ENCODE data around the gene LAMA3.

Gene LAMA3

DNA sequence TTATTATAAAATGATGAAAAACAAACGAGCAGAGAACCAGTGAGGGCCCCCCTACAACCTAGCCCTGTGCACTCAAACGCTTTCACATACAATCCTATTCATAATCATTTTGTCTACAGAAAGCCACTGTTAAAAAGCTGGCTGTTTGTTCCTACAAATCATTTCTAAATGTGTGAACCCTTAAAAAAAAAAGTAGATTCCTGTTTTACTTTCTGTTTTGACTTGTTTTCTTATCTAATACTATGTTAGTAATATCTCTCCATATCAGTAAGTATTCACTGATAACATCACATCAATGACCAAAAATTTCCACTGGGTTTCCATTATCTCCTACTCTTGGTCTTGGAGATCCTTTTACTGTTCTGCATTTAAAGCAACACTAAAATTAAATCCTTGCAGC is 196.5 kb downstream of the LAMA3 start:
- H3K9me3 Mint-ChIP-seq: no peaks in the 10 kb centered on the region
- peaks cover 4% of the 10 kb centered on the region for H3K36me3 Mint-ChIP-seq (ENCODE audit: low read depth)
- H3K4me1 Mint-ChIP-seq (ENCODE audit: low read depth): peaks cover 13% of the 10 kb centered on the region
- H3K27me3 Mint-ChIP-seq (ENCODE audit: low read depth): peaks cover 4% of the 10 kb centered on the region
- no peak overlapping the region for H3K27ac Mint-ChIP-seq
- H3K4me3 Mint-ChIP-seq: peak overlapping the region; percentile 15

DNA sequence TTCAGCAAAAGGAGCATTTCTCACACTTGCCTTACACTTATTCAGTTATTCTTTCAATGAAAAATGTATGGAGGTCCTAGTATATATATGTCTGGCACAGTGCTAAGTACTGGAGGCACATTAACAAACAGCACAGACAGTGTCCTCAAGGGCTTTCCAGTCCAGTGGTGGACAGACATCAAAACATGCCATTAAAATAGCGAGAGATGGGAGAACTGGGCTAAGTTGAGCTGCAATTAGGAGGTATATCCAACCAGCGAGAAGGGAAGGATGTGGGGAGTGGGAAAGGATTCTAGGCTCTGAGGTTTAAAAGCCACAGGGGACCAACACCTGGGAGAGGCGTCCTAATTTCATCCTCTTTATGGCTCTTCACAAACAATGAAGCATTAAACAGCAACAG is 197.8 kb downstream of the LAMA3 start:
- H3K9me3 Mint-ChIP-seq: no peaks in the 10 kb centered on the region
- H3K4me3 Mint-ChIP-seq: no peak overlapping the region
- H3K4me1 Mint-ChIP-seq (ENCODE audit: low read depth): peaks cover 13% of the 10 kb centered on the region
- H3K27me3 Mint-ChIP-seq (ENCODE audit: low read depth): peaks cover 4% of the 10 kb centered on the region
- H3K27ac Mint-ChIP-seq: no peak overlapping the region
- peaks cover 4% of the 10 kb centered on the region for H3K36me3 Mint-ChIP-seq (ENCODE audit: low read depth)

DNA sequence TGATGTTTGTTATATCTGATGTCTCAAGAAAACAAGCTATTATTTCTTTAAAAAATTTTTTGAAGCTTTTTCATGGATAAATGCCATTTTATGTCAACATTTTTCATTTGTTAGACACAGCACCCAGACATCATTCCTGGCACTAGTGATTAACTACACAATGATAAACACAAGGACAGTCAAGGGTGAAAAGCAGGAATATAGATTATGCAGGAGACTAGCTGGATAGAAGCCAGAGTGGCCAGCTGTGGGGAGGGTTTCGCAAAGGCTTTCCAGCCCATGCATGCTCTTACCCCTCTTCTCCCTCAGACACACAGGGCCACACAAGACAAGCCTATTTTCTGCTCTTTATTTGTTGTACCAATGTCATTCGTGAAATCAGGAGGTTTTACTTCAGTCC is 198.2 kb downstream of the LAMA3 start:
- Mint-ChIP-seq H3K4me1 (ENCODE audit: low read depth) (peaks cover 13% of the 10 kb centered on the region), H3K4me3 (no peak overlapping the region), H3K9me3 (no peaks in the 10 kb centered on the region), H3K36me3 (ENCODE audit: low read depth) (peaks cover 4% of the 10 kb centered on the region), H3K27me3 (ENCODE audit: low read depth) (peaks cover 4% of the 10 kb centered on the region), H3K27ac (no peak overlapping the region)

DNA sequence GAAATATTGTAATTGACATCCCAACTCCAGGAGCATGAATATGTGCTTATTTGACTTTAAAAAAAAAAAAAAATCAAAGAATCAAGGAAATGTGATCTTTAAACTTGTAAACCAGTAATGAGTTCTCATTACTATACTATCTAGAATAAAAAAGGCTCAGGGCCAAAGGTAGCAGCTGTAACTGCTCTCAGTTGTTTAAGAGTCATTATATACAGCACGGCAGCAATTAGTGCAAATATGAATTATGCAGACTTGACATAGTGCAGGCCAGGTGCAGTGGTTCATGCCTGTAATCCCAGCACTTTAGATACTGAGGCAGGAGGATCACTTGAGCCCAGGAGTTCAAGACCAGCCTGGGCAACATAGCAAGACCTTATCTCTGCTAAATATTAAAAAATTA is 199.6 kb downstream of the LAMA3 start:
- H3K27me3 Mint-ChIP-seq (ENCODE audit: low read depth): peaks cover 6% of the 10 kb centered on the region
- no peak overlapping the region for H3K27ac Mint-ChIP-seq
- no peak overlapping the region for H3K4me3 Mint-ChIP-seq
- no peaks in the 10 kb centered on the region for H3K9me3 Mint-ChIP-seq
- peaks cover 4% of the 10 kb centered on the region for H3K36me3 Mint-ChIP-seq (ENCODE audit: low read depth)
- peaks cover 13% of the 10 kb centered on the region for H3K4me1 Mint-ChIP-seq (ENCODE audit: low read depth)

DNA sequence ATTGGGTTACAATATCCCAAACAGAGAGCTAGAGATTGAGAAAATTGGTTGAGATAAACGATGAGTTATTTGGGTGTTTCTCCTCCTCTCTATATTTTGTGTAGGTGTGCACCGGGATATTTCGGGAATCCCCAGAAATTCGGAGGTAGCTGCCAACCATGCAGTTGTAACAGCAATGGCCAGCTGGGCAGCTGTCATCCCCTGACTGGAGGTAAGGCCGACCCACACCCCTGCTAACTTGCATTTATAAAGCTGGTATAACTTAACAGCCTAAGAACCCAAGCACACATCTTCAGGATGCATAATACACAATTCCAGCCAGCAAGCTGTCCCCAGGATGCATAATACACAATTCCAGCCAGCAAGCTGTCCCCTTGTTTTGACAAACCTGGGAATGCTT is 200.7 kb downstream of the LAMA3 start:
- H3K4me3 Mint-ChIP-seq: no peak overlapping the region
- H3K36me3 Mint-ChIP-seq (ENCODE audit: low read depth): peaks cover 4% of the 10 kb centered on the region
- H3K9me3 Mint-ChIP-seq: no peaks in the 10 kb centered on the region
- H3K27me3 Mint-ChIP-seq (ENCODE audit: low read depth): peaks cover 8% of the 10 kb centered on the region
- H3K4me1 Mint-ChIP-seq (ENCODE audit: low read depth): peaks cover 13% of the 10 kb centered on the region
- no peak overlapping the region for H3K27ac Mint-ChIP-seq

DNA sequence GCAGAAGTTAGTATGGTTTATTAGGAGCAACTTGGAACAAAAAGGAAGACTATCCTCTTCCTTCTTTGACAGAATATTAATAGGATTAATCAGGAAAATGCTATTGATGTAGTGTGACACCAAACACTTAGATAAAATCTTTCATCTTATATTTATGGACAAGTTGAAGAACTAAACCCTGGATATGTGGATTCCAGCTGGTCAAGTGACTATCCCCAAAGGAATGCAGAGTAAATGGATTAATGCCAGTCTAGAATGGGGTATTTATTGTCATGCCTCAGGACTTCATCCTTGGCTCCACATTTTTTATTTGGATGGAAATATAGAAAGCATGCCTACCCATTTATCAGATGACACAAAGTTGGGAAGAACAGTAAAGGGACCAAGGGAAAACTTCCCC is 201.3 kb downstream of the LAMA3 start:
- no peak overlapping the region for H3K27ac Mint-ChIP-seq
- H3K4me3 Mint-ChIP-seq: no peak overlapping the region
- H3K27me3 Mint-ChIP-seq (ENCODE audit: low read depth): peaks cover 8% of the 10 kb centered on the region
- H3K9me3 Mint-ChIP-seq: no peaks in the 10 kb centered on the region
- H3K4me1 Mint-ChIP-seq (ENCODE audit: low read depth): peaks cover 8% of the 10 kb centered on the region
- H3K36me3 Mint-ChIP-seq (ENCODE audit: low read depth): peaks cover 4% of the 10 kb centered on the region

DNA sequence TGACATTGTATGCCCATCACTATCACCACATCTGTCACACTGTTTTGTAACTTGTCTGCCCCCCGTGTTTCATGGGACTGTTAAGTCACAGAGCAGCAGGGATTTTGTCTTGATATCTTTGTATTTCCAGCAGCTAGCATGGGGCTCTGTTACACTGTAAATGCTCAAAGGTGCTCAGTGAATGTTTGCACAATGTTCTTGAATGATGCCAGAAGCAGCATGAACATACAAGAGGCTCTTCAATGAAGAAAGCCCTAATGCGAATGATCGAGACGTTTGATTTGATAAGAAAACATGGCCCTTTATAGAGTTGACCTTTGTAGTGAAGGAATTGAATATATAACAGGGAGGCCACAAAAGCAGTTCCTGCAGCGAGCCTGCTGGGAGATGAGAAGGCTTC is 204.4 kb downstream of the LAMA3 start:
- Mint-ChIP-seq H3K9me3 (no peaks in the 10 kb centered on the region), H3K27me3 (ENCODE audit: low read depth) (peaks cover 19% of the 10 kb centered on the region), H3K27ac (peak overlapping the region; percentile 41), H3K36me3 (ENCODE audit: low read depth) (no peaks in the 10 kb centered on the region), H3K4me3 (no peak overlapping the region), H3K4me1 (ENCODE audit: low read depth) (no peaks in the 10 kb centered on the region)

DNA sequence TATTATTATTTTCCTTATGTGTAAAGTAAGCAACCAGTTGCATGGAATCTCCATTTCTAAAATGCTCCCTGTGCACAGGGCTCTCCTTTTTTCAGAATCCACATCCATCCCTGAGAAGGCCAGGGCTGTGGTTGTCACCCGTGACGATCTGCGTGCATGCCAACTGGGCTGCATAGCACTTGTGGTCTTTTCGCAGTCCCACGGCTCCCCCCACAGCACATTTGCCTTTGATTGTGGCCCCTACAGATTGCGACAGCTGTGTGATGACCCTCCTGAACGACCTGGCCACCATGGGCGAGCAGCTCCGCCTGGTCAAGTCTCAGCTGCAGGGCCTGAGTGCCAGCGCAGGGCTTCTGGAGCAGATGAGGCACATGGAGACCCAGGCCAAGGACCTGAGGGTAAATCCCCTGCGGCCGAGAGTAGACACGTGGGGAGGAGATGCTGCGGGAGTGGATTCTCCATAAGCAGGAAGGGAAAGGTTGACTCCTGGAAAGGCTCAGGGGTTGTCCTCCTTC is 205.5 kb downstream of the LAMA3 start:
- H3K27ac Mint-ChIP-seq: no peak overlapping the region
- H3K9me3 Mint-ChIP-seq: no peaks in the 10 kb centered on the region

DNA sequence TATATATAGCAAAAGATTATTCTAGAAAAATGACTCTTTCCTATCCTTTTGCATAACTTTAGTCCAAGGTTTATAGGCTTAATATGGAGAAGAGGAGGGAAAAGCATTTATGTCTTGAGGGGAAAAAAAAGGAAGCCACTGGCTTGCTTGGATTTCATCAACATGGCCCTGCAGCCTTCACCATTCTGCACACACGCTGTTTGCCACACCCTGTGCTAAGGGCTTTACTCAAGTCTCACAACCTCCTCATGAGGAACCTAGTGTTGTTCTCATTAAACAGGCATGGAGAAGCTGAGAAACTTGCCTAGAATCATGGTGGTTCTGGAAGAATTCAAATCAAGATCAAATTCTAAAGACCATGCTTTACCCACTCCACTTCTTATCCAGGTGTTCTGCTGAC is 208.0 kb downstream of the LAMA3 start:
- no peak overlapping the region for H3K4me3 Mint-ChIP-seq
- peaks cover 25% of the 10 kb centered on the region for H3K27me3 Mint-ChIP-seq (ENCODE audit: low read depth)

More for the DNA sequence above, 205.5 kb downstream of the LAMA3 start:
- Mint-ChIP-seq H3K36me3 (ENCODE audit: low read depth) (no peaks in the 10 kb centered on the region), H3K27me3 (ENCODE audit: low read depth) (peaks cover 19% of the 10 kb centered on the region), H3K4me1 (ENCODE audit: low read depth) (no peaks in the 10 kb centered on the region), H3K4me3 (no peak overlapping the region)

DNA sequence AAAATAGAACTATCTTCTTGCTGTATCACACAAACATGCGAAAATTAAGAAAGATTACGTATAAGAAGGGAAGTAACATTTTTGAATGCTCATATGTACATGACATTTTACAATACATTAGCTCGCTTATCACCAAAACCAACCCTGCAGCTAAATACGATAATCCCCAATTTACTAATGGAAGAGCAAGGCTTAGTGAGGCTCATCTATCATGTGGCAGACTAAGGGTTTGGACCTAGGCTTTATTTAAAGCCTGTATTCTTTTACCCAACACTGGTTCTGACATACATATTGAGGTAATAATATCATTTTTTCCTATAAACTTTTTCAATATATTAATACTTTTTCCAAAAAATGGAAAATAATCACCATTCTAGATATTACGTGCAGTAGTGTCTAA is 208.5 kb downstream of the LAMA3 start:
- H3K4me1 Mint-ChIP-seq (ENCODE audit: low read depth): no peaks in the 10 kb centered on the region
- no peaks in the 10 kb centered on the region for H3K9me3 Mint-ChIP-seq
- H3K36me3 Mint-ChIP-seq (ENCODE audit: low read depth): no peaks in the 10 kb centered on the region
- H3K27ac Mint-ChIP-seq: no peak overlapping the region
- H3K4me3 Mint-ChIP-seq: no peak overlapping the region
- peaks cover 25% of the 10 kb centered on the region for H3K27me3 Mint-ChIP-seq (ENCODE audit: low read depth)

More for the DNA sequence above, 208.0 kb downstream of the LAMA3 start:
- Mint-ChIP-seq H3K36me3 (ENCODE audit: low read depth) (no peaks in the 10 kb centered on the region), H3K27ac (no peak overlapping the region), H3K9me3 (no peaks in the 10 kb centered on the region), H3K4me1 (ENCODE audit: low read depth) (no peaks in the 10 kb centered on the region)

DNA sequence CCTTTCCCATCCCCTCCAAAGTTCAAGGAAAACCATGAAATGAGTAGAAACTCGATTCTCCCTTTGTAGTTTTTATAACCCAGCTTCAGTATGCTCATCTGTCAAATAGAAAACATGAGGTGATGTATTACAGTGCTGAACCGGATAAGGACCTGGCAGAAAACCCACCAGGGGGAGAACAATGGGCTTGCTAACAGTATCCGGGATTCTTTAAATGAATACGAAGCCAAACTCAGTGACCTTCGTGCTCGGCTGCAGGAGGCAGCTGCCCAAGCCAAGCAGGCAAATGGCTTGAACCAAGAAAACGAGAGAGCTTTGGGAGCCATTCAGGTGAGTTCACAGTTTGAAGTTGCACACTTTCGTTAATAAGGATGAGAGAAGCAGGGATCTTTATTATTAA is 211.7 kb downstream of the LAMA3 start:
- no peaks in the 10 kb centered on the region for H3K9me3 Mint-ChIP-seq
- no peaks in the 10 kb centered on the region for H3K4me1 Mint-ChIP-seq (ENCODE audit: low read depth)
- H3K27ac Mint-ChIP-seq: no peak overlapping the region
- H3K36me3 Mint-ChIP-seq (ENCODE audit: low read depth): no peaks in the 10 kb centered on the region
- no peak overlapping the region for H3K4me3 Mint-ChIP-seq
- H3K27me3 Mint-ChIP-seq (ENCODE audit: low read depth): peaks cover 21% of the 10 kb centered on the region

DNA sequence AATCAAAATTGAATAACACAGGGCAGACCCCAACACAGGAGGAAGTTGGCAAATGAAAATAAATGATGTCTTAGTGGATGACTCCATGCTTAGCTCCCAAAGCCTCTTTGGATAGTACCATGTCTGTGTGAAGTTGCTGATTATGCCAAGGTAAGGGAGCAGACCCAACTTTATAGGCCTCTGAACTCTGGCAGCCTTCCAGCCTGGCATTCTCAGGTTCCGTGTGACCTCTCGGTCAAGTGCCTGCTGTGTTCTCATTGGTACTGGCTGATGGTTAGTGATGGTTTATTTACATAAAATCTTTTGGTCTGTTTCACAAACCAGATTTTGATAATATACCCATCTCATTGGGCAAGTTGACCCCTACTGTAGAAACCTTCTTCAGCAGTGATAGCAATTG is 213.1 kb downstream of the LAMA3 start:
- no peak overlapping the region for H3K27ac Mint-ChIP-seq
- H3K4me1 Mint-ChIP-seq (ENCODE audit: low read depth): no peaks in the 10 kb centered on the region
- peaks cover 14% of the 10 kb centered on the region for H3K27me3 Mint-ChIP-seq (ENCODE audit: low read depth)
- H3K9me3 Mint-ChIP-seq: no peaks in the 10 kb centered on the region
- no peak overlapping the region for H3K4me3 Mint-ChIP-seq
- H3K36me3 Mint-ChIP-seq (ENCODE audit: low read depth): no peaks in the 10 kb centered on the region

DNA sequence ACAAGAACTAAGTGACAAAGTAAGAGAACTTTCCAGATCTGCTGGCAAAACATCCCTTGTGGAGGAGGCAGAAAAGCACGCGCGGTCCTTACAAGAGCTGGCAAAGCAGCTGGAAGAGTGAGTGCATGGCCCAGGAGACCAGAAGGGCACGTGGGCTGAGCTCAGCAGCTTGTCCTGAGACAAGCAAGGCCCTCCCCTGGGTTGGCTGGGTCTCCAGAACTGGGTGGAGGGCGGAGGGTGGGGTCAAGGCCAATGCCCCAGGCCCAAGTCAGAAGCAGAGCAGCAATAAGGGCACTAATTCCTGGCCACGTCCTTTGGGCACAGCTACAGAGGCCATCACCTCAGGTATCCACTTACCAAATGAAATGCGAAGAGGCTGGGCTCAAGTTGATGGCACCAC is 214.7 kb downstream of the LAMA3 start:
- H3K27me3 Mint-ChIP-seq (ENCODE audit: low read depth): peaks cover 10% of the 10 kb centered on the region
- H3K9me3 Mint-ChIP-seq: no peaks in the 10 kb centered on the region
- H3K4me3 Mint-ChIP-seq: no peak overlapping the region
- H3K4me1 Mint-ChIP-seq (ENCODE audit: low read depth): no peaks in the 10 kb centered on the region
- H3K36me3 Mint-ChIP-seq (ENCODE audit: low read depth): no peaks in the 10 kb centered on the region
- H3K27ac Mint-ChIP-seq: no peak overlapping the region

DNA sequence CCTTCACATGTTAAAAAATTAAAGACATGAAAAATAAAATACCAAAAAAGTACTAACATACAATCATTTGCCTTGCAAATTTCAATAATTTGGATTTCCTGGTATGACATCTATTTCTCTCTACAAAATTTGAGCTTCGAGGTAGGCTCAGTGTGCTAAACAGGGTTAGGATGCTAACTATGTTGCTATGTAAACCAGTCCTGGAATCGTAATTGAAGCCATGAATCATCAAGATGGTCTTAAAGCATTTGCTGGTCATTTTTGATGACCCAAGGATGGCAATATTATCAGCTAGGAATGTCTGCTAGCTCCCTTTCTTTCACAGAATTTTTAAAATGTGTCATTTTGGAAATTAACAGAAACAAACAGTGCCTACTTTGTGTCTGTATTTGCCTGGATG is 217.4 kb downstream of the LAMA3 start:
- Mint-ChIP-seq H3K9me3 (no peaks in the 10 kb centered on the region), H3K27ac (no peak overlapping the region), H3K4me3 (no peak overlapping the region), H3K36me3 (ENCODE audit: low read depth) (no peaks in the 10 kb centered on the region), H3K4me1 (ENCODE audit: low read depth) (no peaks in the 10 kb centered on the region), H3K27me3 (ENCODE audit: low read depth) (peaks cover 6% of the 10 kb centered on the region)

DNA sequence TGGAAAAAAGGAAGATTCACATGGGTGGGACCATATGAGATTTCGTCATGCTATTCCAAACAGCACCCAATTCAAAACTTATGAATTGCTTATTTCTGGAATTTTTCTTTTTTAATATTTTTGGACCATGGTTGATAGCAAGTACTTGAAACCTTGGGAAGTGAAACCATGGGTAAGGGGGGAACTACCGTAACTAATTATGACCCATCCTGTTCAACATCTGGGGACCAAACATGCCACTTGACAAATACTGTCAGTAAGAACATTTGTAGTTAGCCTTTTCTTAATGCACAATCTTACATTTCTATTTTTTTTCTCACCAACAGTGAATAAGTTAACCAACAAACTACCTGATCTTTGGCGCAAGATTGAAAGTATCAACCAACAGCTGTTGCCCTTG is 219.6 kb downstream of the LAMA3 start:
- Mint-ChIP-seq H3K9me3 (no peaks in the 10 kb centered on the region), H3K27ac (no peak overlapping the region), H3K4me3 (no peak overlapping the region), H3K27me3 (ENCODE audit: low read depth) (peaks cover 6% of the 10 kb centered on the region), H3K36me3 (ENCODE audit: low read depth) (no peaks in the 10 kb centered on the region), H3K4me1 (ENCODE audit: low read depth) (no peaks in the 10 kb centered on the region)

DNA sequence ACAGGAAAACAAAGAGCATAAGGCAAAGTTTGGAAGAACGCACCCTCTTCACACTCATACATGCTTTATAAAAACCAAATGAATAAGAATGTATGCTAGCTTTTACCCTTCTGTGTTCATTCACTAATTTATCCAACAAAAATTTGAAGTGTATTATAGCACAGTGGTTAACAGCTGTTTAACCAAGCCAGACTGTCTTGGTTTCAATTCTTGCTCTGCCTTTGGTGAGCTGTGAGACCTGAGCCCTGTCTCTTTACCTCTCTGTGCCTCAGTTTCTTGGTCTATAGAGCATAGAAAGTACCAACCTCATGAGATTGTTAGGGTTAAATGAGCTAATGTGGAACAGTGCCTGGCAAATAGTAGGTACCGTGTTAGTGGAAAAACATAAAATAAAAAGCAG is 220.8 kb downstream of the LAMA3 start:
- no peaks in the 10 kb centered on the region for H3K36me3 Mint-ChIP-seq (ENCODE audit: low read depth)
- no peak overlapping the region for H3K4me3 Mint-ChIP-seq
- peaks cover 6% of the 10 kb centered on the region for H3K27me3 Mint-ChIP-seq (ENCODE audit: low read depth)
- no peaks in the 10 kb centered on the region for H3K4me1 Mint-ChIP-seq (ENCODE audit: low read depth)
- no peak overlapping the region for H3K27ac Mint-ChIP-seq
- H3K9me3 Mint-ChIP-seq: no peaks in the 10 kb centered on the region

Data from T-helper 1 cell treated with Interleukin-12 subunit alpha and Interleukin-12 subunit beta and Interleukin-4 antibody, amounts not matched to agents 30 μg/mL and 1 μg/mL, for 36 hours (primary cell).